HepG2 (cell line): ENCODE measurements around the gene TMEM145. TPM values are rescaled to one million over a fixed set of nuclear protein-coding genes. Genes with fewer than 3 reads are reported as not detected.

ENCODE experiments used
- ATAC-seq: fragments of 200-7000 bp; cut with Tn5 transposase; 3 replicates; pipeline ENCODE4 v1.9.1; 2020; ENCODE audit warnings: mild to moderate bottlenecking, moderate library complexity
- BruUV-seq: library from RNA; stranded (reverse); fragments of 400-500 nt; replicated peaks from 2 replicates; lab custom pipeline; 2021; lab: Mats Ljungman, UMichigan
- CTCF ChIA-PET: fragments of 300-600 bp; formaldehyde crosslinking; extraction: SDS; loops from one replicate; lab custom pipeline; 2021; ENCODE audit warnings: low total read pairs, inconsistent platforms, low intra/inter-chr PET ratio; lab: Yijun Ruan, JAX
- POLR2A ChIA-PET: fragments of 350-600 bp; sonication (Branson Sonifier 250); formaldehyde crosslinking; loops from one replicate; lab custom pipeline; 2020; ENCODE audit warnings: antibody characterized with exemption, inconsistent platforms; lab: Yijun Ruan, JAX
- DNase-seq: peaks from one replicate; pipeline ENCODE4 v3.0.0-alpha.2; 2015; ENCODE audit warnings: low spot score
- FAIRE-seq: peaks from 3 replicates; lab custom pipeline; 2011; peaks lifted over from hg19 to GRCh38; lab: Jason Lieb, UNC
- H2AFZ ChIP-seq: one replicate; pipeline ENCODE4 v1.6.1; 2011; ENCODE audit warnings: low read length, inconsistent platforms
- H3K27ac ChIP-seq: fragments of 300-600 bp; 3 replicates; pipeline ENCODE4 v1.8.0; 2011; ENCODE audit warnings: mixed run types, mild to moderate bottlenecking, mixed read lengths, low read length, inconsistent platforms; ENCODE audit not compliant: insufficient read depth; ENCODE audit errors: extremely low read length
- H3K27me3 ChIP-seq, 2 experiments: fragments of 200-600 bp in 1 of 2; 2 replicates in 1 of 2; 3 replicates in 1 of 2; pipeline versions ENCODE4 v1.6.0 to v1.8.0; 2011; ENCODE audit warnings: low read length in 2 of 2, mild to moderate bottlenecking in 2 of 2, moderate library complexity in 2 of 2, inconsistent platforms in 1 of 2; ENCODE audit not compliant: insufficient read depth in 2 of 2, control insufficient read depth in 1 of 2
- H3K36me3 ChIP-seq, 2 experiments: fragments of 200-600 bp in 1 of 2; replicated peaks in 1 of 2; 2 replicates in 1 of 2; 3 replicates in 1 of 2; pipeline versions ENCODE4 v1.5.1 to v1.8.0; 2011; ENCODE audit warnings: low read length in 2 of 2, inconsistent platforms in 1 of 2; ENCODE audit not compliant: insufficient read depth in 2 of 2, control insufficient read depth in 1 of 2
- H3K4me1 ChIP-seq: 2 replicates; pipeline ENCODE4 v1.5.1; 2012; ENCODE audit warnings: low read length, inconsistent platforms; ENCODE audit not compliant: insufficient read depth
- H3K4me2 ChIP-seq: 2 replicates; pipeline ENCODE4 v1.6.0; 2011; ENCODE audit warnings: low read depth, low read length, inconsistent platforms
- H3K4me3 ChIP-seq, 3 experiments: fragments of 200-600 bp in 1 of 3; sonication (generic), shearing (Covaris generic) in 1 of 3; replicated peaks in 1 of 3; 2 replicates each; pipeline ENCODE4 v1.5.1; 2011 to 2016; ENCODE audit warnings: low read length in 3 of 3, inconsistent platforms in 2 of 3, low read depth in 2 of 3, mild to moderate bottlenecking in 2 of 3, control low read depth in 1 of 3, mixed read lengths in 1 of 3; ENCODE audit not compliant: insufficient read depth in 1 of 3
- H3K79me2 ChIP-seq: one replicate; pipeline ENCODE4 v1.6.1; 2011; ENCODE audit warnings: low read length, inconsistent platforms; ENCODE audit not compliant: insufficient read depth
- H3K9ac ChIP-seq: 2 replicates; pipeline ENCODE4 v1.6.0; 2011; ENCODE audit warnings: mild to moderate bottlenecking, low read depth, low read length, inconsistent platforms; ENCODE audit not compliant: insufficient read depth
- H3K9me3 ChIP-seq: 2 replicates; pipeline ENCODE4 v1.5.1; 2012; ENCODE audit warnings: mild to moderate bottlenecking, low read length
- H4K20me1 ChIP-seq: 2 replicates; pipeline ENCODE4 v1.6.0; 2011; ENCODE audit warnings: inconsistent platforms, mild to moderate bottlenecking, low read length, moderate library complexity; ENCODE audit not compliant: insufficient read depth
- KDM5A ChIP-seq: fragments of 200-600 bp; sonication (generic); IDR thresholded peaks from 2 replicates; pipeline ENCODE4 v1.7.0; 2018; ENCODE audit warnings: antibody characterized with exemption, mild to moderate bottlenecking, low read length, borderline replicate concordance
- KLF15 ChIP-seq: sonication (generic); formaldehyde crosslinking; IDR thresholded peaks from 2 replicates; pipeline ENCODE4 v1.8.1; 2023; ENCODE audit warnings: borderline replicate concordance, mild to moderate bottlenecking, inconsistent platforms, missing genetic modification reagents, mixed read lengths
- MTF2 ChIP-seq: sonication (generic); formaldehyde crosslinking; IDR thresholded peaks from 2 replicates; pipeline ENCODE4 v1.5.0; 2020; ENCODE audit warnings: missing genetic modification reagents, borderline replicate concordance
- NFYC ChIP-seq: IDR thresholded peaks from 2 replicates; pipeline ENCODE4 v1.6.1; 2016; ENCODE audit warnings: missing genetic modification reagents, missing compliant biosample characterization
- RARA ChIP-seq: IDR thresholded peaks from 2 replicates; pipeline ENCODE4 v1.6.1; 2016; ENCODE audit warnings: missing genetic modification reagents, missing compliant biosample characterization
- RFX3 ChIP-seq: IDR thresholded peaks from 2 replicates; pipeline ENCODE4 v1.6.1; 2016; ENCODE audit warnings: missing biosample characterization, missing genetic modification reagents
- SNRNP70 ChIP-seq: fragments of 200-400 bp; formaldehyde crosslinking; IDR thresholded peaks from 2 replicates; pipeline ENCODE4 v1.6.1; 2017; ENCODE audit warnings: mild to moderate bottlenecking, low read depth, low read length, moderate library complexity
- THAP11 ChIP-seq: IDR thresholded peaks from 2 replicates; pipeline ENCODE4 v1.6.1; 2016; ENCODE audit warnings: missing biosample characterization, missing genetic modification reagents
- ZBTB34 ChIP-seq: sonication (generic); formaldehyde crosslinking; IDR thresholded peaks from 2 replicates; pipeline ENCODE4 v1.8.0; 2022; ENCODE audit warnings: mild to moderate bottlenecking, missing genetic modification reagents
- ZNF20 ChIP-seq: sonication (generic); formaldehyde crosslinking; IDR thresholded peaks from 2 replicates; pipeline ENCODE4 v1.4.0; 2020; ENCODE audit warnings: mild to moderate bottlenecking, moderate library complexity, missing genetic modification reagents
- ZNF260 ChIP-seq: sonication (generic); formaldehyde crosslinking; IDR thresholded peaks from 2 replicates; pipeline ENCODE4 v1.4.0; 2020; ENCODE audit warnings: missing genetic modification reagents, low read depth, mild to moderate bottlenecking, borderline replicate concordance
- ZNF710 ChIP-seq: sonication (generic); formaldehyde crosslinking; IDR thresholded peaks from 2 replicates; pipeline ENCODE4 v1.5.0; 2020; ENCODE audit warnings: mild to moderate bottlenecking, missing genetic modification reagents, borderline replicate concordance
- WGBS: methylation state at CpG from one replicate; pipeline ENCODE4 v1.1.6; 2017; ENCODE audit warnings: low lambda C conversion rate; 5-methylcytosine and 5-hydroxymethylcytosine counted together
- in situ Hi-C: cut with HindIII; loops from 2 replicates; pipeline ENCODE4 v1.10.0; 2017; ENCODE audit warnings: low pct_unique_long_range_greater_than_20kb; ENCODE audit not compliant: extremely low pct_ligation_motif_present
- intact Hi-C: fragments of 100-400 bp; cut with micrococcal nuclease; formaldehyde crosslinking; loops from one replicate; pipeline ENCODE4 v1.10.0; 2022; ENCODE audit not compliant: unreplicated experiment
- polyA plus RNA-seq, 8 experiments: library from polyadenylated mRNA; depleted of rRNA in 3 of 8; stranded (reverse) in 7 of 8; unstranded in 1 of 8; fragments of >200 nt; fragmentation: Illumina TruSeq in 4 of 8; extraction: Trizol in 4 of 8; gene quantifications; 2 replicates each; pipeline versions ENCODE4 v1.2.1 to v1.2.3, GENCODE V29; 2011 to 2016; ENCODE audit warnings: low read depth in 4 of 8, missing spikeins in 1 of 8, mixed read lengths in 1 of 8; ENCODE audit not compliant: insufficient read depth in 1 of 8
- total RNA-seq, 5 experiments: library from RNA; depleted of rRNA; stranded (reverse); fragments of >200 nt; fragmentation: Illumina TruSeq; extraction: Trizol; gene quantifications; 2 replicates each; pipeline ENCODE4 v1.2.3, GENCODE V29; 2016; ENCODE audit warnings: low read depth in 1 of 5
- TF ChIP-seq, protein P1 (sequence below): sonication (generic); formaldehyde crosslinking; conservative IDR thresholded peaks from 2 replicates; pipeline ENCODE4 v1.8.0; 2022; ENCODE audit warnings: mild to moderate bottlenecking, moderate library complexity, missing genetic modification reagents
- TF ChIP-seq, protein P2 (sequence below): sonication (generic); formaldehyde crosslinking; IDR thresholded peaks from 2 replicates; pipeline ENCODE4 v1.9.0; 2021; ENCODE audit warnings: missing genetic modification reagents, mild to moderate bottlenecking, borderline replicate concordance
- TF ChIP-seq, protein P3 (sequence below): sonication (generic); formaldehyde crosslinking; conservative IDR thresholded peaks from 2 replicates; pipeline ENCODE4 v1.4.0; 2020; ENCODE audit warnings: missing genetic modification reagents

The TMEM145 gene
- total and polyA plus RNA-seq, 2 of the 13 experiments (the other 11 are each of a cell fraction or from before 2014, with no cell fraction given): 0.07 to 5.1 TPM

GRCh38 chr19:42335374-42335936 is 22.3 kb downstream of the TMEM145 start:
- 96% methylated on average over 6 of the region's 7 CpGs for WGBS
- FAIRE-seq: no peak
- no peak for ATAC-seq
- ChIA-PET CTCF (no interaction called here), POLR2A (no interaction called here)
- H3K9me3 ChIP-seq: no peaks in the 10 kb centered on the region
- in situ Hi-C loops: no loop called here
- H2AFZ ChIP-seq: no peak overlapping the region
- no peaks in the 10 kb centered on the region for H3K27me3 ChIP-seq
- intact Hi-C loops: no loop called here
- H3K4me2 ChIP-seq: no peak overlapping the region
- no peak for DNase-seq
- no peak overlapping the region for H3K27ac ChIP-seq
- no peak overlapping the region for H3K4me3 ChIP-seq
- no TSS peak for BruUV-seq
- H3K4me1 ChIP-seq: peaks cover 12% of the 10 kb centered on the region
- no peaks in the 10 kb centered on the region for H4K20me1 ChIP-seq
- H3K9ac ChIP-seq: no peak overlapping the region
- peaks cover 6 to 23% of the 10 kb centered on the region in 2 experiments; a peak in 4 of 5 replicates for H3K36me3 ChIP-seq
- H3K79me2 ChIP-seq: peaks cover 3% of the 10 kb centered on the region
- no peak for TF ChIP-seq RARA (CRISPR knock-in tag)
- TF ChIP-seq, protein P1, sequence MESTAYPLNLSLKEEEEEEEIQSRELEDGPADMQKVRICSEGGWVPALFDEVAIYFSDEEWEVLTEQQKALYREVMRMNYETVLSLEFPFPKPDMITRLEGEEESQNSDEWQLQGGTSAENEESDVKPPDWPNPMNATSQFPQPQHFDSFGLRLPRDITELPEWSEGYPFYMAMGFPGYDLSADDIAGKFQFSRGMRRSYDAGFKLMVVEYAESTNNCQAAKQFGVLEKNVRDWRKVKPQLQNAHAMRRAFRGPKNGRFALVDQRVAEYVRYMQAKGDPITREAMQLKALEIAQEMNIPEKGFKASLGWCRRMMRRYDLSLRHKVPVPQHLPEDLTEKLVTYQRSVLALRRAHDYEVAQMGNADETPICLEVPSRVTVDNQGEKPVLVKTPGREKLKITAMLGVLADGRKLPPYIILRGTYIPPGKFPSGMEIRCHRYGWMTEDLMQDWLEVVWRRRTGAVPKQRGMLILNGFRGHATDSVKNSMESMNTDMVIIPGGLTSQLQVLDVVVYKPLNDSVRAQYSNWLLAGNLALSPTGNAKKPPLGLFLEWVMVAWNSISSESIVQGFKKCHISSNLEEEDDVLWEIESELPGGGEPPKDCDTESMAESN (CRISPR knock-in tag): no peak
- TF ChIP-seq RFX3 (CRISPR knock-in tag): no peak
- no peak for TF ChIP-seq THAP11 (CRISPR knock-in tag)
- TF ChIP-seq, protein P2, sequence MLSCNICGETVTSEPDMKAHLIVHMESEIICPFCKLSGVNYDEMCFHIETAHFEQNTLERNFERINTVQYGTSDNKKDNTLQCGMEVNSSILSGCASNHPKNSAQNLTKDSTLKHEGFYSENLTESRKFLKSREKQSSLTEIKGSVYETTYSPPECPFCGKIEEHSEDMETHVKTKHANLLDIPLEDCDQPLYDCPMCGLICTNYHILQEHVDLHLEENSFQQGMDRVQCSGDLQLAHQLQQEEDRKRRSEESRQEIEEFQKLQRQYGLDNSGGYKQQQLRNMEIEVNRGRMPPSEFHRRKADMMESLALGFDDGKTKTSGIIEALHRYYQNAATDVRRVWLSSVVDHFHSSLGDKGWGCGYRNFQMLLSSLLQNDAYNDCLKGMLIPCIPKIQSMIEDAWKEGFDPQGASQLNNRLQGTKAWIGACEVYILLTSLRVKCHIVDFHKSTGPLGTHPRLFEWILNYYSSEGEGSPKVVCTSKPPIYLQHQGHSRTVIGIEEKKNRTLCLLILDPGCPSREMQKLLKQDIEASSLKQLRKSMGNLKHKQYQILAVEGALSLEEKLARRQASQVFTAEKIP: no peak
- TF ChIP-seq ZNF260: no peak
- TF ChIP-seq ZNF710 (CRISPR knock-in tag): no peak
- no peak for TF ChIP-seq SNRNP70
- TF ChIP-seq NFYC: no peak
- TF ChIP-seq MTF2 (CRISPR knock-in tag): no peak
- TF ChIP-seq ZBTB34 (CRISPR knock-in tag): no peak
- TF ChIP-seq ZNF20: no peak
- no peak for TF ChIP-seq KDM5A
- TF ChIP-seq, protein P3, sequence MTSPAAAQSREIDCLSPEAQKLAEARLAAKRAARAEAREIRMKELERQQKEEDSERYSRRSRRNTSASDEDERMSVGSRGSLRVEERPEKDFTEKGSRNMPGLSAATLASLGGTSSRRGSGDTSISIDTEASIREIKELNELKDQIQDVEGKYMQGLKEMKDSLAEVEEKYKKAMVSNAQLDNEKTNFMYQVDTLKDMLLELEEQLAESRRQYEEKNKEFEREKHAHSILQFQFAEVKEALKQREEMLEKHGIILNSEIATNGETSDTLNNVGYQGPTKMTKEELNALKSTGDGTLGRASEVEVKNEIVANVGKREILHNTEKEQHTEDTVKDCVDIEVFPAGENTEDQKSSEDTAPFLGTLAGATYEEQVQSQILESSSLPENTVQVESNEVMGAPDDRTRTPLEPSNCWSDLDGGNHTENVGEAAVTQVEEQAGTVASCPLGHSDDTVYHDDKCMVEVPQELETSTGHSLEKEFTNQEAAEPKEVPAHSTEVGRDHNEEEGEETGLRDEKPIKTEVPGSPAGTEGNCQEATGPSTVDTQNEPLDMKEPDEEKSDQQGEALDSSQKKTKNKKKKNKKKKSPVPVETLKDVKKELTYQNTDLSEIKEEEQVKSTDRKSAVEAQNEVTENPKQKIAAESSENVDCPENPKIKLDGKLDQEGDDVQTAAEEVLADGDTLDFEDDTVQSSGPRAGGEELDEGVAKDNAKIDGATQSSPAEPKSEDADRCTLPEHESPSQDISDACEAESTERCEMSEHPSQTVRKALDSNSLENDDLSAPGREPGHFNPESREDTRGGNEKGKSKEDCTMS (CRISPR knock-in tag): no peak
- TF ChIP-seq KLF15 (CRISPR knock-in tag): no peak
